ENCODE results near the gene NUMBL.

NUMBL gene

DNA sequence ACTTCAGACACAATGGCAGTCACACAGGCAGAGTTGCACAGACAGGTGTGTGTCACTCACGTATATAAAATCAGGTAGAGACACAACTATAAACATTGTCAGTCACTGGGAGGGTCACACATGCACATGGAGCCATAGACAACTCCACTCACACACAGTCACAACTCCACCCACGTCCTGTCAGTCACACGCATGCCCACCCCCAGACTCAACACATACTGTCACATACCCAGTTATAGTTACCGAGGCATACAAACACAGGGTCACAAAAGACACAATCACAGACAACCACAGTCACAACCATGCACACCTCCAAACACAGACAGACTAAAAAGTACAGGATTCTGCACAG lies 1.5 kb downstream of the NUMBL start:
- no peak for DNase-seq

GRCh38 chr19:40688309-40688708 lies 2.1 kb downstream of the NUMBL start:
- no peak for DNase-seq

DNA sequence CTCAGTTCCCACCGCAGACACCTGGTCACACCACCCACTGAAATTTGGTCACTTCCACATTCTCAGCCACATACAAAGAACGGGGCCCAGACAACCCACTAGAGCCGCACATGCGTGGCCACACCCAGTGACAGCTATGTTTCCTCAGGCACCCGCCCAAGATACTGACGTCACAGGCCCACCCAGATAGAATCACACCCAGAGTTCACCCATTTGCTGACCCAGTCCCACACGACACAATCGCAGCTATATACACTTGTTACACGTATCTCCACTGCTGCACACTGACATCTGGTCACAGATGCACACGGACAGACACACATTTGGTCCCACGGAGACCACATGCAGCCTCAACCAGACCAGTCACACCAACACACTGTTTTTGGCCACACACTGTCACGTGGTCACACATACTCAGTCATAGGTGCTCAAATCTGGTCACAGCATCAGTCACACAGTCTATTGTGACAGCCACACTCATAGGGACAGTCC lies 2.9 kb downstream of the NUMBL start:
- no peak for DNase-seq

DNA sequence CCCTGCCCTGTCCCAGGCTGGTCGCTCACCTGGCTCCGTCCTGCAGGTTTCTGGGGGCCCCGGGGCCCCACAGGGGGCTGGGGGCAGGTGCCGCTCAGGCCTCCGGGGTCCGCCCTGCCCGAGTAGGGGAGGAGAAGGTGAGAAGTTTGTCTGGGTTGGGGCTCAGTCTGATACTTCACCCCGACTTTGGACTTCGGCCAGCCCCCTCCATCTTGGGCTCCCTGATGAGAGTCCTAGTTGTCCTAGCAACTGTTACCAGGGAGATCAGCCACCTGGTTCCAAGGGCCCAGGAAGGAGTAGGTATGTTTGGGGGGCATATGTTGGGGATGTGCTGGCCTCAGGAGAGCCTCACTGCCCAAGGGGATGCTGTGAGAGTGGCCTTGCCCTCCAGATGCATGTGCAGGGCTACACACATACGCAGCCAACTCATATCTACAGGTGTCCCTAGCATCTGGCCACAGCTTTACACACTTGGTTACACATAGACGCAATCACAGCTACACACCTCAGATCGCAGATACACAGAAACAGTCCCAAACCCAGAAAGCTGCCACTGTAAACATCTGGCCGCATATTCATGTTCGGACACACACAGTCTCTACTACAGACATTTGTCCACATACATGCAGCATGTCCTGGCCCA lies 3.4 kb downstream of the NUMBL start:
- DNase-seq = no peak

DNA sequence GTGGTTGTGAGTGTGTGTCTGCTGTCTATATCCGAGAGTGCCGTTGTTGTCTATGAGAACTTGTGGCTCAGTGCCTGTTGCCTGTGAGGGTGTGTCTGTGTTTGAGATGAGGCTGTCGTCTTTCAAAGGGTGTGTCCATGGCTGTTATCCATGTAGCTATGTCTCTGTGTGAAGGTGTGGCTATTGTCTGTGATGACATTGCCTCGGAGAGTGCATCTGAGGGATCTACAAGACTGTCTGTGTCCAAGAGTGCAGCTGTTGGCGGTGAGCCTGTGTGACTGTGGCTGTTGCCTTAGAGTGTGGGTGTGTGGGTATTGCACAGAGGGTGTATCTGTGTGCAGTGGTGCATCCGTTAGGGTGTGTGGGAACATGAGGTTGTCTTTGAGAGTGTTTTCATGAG lies 4.9 kb downstream of the NUMBL start:
- DNase-seq = no peak

DNA sequence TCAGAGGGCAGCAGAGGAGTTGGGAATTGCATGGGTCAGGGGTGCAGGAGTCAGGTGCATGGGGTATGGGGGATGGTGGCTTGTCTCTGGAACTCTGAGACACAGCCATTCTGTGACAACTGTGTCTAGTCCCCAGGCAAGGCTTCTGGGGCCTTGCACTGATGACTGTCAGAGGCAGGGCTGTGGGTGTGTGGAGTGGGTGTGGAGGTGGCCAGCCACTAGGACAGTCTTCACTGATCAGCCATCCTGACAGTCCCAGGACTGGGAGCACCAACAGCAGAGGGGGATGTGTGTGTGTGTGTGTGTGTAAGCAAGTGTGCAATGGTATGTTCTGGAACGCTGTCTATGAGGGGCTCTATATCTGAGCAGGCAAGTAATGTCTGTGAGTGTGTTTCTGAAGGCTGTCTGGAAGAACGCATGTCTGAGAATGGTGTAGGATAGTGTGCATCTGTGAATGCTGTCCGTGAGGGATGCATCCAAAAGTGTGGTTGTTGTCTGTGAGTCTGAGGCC lies 5.4 kb downstream of the NUMBL start:
- no peak for DNase-seq

- no peak for DNase-seq
Observed at GRCh38 chr19:40684280-40684679, 6.2 kb downstream of the NUMBL start.

DNA sequence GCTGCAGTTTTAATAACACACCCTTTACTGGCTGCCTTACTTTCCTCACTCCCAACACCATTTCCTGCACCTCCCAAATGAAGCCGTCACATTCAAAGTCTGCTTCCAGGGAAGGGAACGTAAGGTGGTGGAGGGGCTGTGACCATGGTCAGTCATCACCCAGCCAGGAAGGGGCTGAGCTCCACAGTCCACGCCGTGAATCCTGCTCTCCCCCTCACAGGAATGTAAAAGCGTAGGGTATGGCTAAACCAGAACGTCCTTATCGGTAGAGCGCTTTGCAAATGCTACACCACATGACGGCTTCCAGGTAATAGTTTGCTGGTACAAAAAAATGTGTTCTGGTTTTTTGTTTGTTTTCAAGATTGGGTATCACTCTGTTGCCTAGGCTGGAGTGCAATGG lies 7.0 kb downstream of the NUMBL start:
- no peak for DNase-seq

GRCh38 chr19:40682431-40682964 lies 8.0 kb downstream of the NUMBL start:
- no peak for DNase-seq

DNA sequence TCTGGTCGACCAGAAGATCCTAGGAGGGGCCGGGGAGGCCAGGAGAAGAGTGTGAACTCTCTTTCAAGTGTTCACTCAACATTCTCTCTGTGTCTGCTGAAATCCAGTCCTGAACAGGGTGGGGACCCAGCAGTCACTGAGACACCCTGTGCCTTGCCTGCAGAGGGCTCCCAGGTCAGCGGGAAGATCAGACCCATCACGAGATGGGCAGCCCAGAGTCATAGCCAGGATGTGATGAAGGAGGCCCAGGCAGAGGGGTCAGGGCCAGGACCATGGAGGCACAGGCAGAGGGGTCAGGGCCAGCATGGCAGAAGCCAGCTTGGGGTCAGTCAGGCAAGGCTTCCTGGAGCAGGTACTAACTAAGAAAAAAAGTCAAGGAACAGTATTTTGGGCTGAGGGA lies 9.4 kb downstream of the NUMBL start:
- no peak for DNase-seq

GRCh38 chr19:40677156-40677555 lies 13.3 kb downstream of the NUMBL start:
- no peak for DNase-seq

DNA sequence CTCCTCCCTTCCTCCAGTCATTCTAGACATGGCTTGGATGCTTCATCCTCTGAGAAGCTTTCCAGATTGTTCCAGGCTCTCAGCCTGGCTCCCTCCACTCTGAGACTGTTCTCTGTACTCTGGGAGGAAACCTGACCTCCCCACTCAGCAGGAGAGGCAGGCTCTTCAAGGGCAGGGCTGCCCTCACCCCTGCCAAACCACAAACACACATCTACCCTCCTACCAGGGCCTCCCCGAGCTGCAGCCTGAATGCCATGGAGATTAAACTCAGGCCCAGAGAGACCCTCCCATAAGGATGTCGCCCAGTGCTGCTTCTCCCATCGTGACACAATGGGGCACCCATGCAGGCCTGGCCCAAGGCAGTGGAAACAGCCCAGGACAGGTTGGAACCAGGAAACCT lies 16.2 kb downstream of the NUMBL start:
- DNase-seq = no peak

- no peak for DNase-seq
Observed at GRCh38 chr19:40673397-40673796, 17.1 kb downstream of the NUMBL start.

DNA sequence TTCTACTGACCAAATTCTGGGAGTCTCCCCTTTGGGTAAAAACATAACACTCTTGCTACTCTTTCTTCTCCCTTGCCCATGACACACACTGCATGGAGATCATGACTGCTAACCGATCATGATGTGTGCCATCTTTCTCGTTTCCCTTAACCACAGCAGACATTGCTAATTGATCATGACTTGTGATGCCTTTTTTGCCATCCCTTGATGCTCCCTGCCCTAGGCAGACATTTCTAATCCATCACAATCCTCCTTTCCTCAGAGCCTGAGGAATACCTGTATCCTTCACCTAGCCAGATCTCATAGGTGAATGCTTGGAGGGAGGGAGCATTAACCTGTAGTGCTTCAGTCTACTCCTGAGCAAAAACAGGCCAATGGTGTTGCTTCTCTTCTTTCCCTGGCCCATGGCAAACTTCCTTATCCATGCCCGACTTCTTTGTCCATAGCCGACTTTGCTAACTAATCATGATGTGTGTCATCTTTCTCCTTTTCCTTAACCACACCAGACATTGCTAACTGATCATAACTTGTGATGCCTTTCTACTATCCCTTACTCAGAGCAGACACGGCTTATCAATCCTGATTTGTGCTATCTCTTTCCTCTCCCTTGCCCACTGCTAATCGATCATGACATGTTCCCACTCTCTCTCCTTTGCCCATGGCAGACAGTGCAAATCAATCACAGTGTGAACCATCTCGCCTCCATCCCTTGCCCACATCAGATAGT lies 17.7 kb downstream of the NUMBL start:
- DNase-seq = no peak

DNA sequence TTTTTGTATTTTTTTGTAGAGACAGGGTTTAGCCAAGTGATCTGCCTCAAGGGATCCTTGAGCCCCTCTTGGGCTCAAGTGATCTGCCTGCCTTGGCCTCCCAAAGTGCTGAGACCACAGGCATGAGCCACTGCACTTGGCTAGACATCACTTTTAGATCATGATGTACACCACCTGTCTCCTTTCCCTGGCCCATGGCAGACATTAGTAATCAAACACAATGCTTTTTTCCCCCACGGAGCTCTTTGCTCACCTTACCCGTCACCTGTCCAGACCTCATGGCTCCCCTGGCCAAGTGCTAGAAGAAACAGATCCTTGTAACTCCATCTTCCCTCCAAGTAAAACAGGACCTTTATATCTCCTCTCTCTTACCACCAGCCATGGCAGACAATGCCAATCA lies 18.4 kb downstream of the NUMBL start:
- no peak for DNase-seq

DNA sequence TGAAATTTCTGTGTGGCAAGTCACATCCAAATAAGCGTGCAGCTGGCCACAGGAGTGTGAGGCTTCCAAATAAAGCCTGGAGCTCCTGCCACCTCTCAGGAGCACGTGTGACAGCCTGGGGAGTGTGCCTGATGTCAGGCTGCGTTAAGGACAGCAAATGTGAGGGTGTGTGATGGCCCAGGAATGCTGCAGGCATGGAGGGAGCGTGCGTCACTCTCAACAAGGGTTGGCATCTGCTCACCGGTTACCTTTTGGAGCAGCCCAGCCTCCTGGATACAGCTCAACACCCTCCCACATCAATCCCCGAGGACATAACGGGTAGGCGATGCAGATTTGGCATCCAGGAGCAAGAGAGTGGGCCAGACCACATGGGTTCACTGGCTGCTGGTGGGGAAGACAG lies 19.0 kb downstream of the NUMBL start:
- no peak for DNase-seq

DNA sequence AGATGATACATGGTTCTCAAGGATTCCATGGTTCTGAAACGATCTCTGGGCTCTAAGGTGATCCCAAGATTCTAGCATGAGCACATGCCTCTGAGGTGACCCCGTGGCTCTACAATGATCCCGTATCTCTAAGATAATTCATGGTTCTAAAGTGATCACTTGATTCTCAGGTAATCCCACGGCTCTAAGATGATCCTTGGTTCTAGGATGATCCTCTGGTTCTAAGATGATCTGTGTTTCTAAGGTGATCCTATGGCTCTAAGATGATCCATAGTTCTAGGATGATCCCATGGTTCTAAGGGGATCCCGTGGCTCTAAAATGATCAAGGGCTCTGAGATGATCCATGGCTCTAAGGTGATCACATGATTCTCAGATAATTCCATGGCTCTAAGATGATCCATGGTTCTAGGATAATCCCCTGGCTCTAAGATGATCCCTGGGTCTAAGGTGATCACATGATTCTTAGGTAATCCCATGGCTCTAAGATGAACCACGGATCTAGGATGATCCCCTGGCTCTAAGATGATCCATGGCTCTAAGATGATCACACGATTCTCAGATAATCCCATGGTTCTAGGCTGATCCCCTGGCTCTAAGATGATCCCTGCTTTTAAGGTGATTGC lies 21.3 kb downstream of the NUMBL start:
- no peak for DNase-seq

GRCh38 chr19:40667602-40668001 lies 22.8 kb downstream of the NUMBL start:
- DNase-seq = no peak

DNA sequence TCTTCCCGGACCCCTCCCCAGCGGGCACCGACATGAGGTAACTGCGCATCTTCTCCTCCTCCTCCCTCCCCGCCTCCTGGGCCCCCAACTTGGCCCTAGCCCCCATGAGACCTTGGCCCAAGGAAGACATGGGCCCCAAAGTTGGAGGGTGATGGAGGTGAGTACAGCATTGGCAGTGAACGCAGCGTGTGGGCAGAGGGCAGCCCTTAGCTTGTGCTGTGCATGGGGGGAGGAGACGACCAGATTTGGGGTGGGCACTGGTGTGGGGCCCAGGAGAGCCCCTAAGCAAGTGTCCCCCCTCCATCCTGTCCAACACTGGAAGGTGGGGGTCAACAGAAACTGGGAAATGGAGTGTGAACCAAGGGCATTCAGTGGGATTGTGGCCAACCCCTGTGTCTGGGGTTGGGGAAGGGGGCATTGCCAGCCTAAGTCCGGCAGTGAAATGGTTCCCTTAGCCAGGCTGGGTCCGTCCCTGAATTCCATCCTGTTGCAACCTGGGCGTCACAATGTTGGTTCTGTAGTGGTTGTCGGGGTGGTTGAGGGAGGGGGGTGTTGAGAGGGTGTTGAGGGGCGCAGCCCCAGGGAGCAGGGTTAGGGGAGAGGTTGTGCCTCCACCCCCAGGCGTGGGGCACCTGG lies 23.5 kb downstream of the NUMBL start:
- DNase-seq = no peak

DNA sequence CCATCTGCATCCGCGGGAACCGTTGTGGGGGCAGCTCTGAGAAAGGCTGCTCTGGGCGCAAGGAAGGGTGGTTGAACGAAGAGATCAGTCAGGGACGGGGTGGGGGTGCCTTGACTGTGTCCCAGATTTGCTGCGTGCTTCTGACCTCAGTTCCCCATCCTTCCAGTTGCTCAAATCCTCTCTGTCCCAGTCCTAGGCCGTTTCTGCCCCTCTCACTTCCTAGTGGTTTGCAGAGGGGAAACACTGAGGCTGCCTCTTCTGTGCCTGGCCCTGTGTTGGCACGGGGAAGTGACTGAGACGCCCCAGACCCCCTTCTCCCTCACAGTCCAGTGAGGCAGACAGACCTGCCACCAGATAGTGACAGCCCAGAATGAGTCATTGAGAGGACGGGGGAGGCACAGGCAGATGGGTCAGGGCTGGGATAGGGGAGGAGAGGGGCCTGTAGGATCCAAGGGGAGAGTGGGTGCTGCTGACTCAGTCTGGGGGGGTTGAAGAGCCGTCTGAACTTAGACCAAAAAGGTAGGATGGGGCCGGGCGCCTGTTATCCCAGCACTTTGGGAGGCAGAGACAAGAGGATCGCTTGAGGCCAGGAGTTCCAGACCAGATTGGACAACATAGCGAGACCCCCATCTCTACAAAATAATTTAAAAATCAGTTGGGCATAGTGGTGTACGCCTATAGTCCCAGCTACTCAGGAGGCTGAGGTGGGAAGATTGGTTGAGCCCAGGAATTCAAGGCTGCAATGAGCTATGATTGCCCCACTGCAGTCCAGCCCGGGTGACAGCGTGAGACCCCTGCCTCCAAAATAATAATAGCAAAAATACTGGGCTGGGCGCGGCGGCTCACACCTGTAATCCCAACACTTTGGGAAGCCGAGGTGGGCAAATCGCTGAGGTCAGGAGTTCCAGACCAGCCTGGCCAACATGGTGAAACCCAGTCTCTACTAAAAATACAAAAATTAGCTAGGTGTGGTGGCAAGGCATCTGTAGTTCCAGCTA lies 26.5 kb downstream of the NUMBL start:
- DNase-seq = no peak

DNA sequence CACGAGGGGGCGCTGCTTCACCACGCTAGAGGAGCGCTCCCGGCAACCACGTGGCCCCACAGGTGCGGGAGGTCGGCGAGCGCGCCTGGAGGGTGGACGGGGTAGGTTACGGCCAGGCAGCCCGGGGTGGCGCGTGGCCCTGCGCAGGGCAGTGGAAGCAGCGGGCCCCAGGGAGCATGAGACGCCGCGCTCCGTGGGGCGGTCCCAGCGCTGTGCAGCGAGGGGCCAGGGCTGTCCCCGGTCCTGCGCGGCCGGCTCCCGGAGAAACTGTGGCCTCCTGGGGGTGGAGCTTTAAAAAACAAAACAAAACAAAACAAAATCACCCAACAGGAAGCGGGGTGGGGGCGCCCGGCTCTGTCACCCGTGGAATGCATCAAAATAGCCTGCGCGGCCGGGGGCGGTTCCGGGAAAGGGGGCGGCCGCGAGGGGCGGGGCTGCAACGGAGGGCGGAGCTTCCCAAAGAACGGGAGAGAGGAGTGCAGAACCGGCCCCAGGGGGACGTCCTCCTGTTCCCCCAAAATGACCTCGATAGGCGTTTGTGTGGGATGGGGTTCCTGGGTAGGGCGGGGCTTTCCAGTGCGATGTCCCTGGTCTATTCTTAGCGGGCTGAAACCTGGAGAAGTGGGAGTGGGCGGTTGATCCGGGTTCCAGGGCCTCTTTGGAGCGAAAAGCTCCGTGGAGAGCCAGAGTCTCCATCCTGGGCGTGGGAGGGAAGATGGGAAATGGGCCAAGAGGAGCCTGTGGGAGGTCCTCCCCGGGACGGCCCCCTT lies 27.3 kb downstream of the NUMBL start:
- peak; percentile 95 for DNase-seq

Data from activated CD4-positive, alpha-beta T cell treated with anti-CD3 and anti-CD28 coated beads, Interleukin-2, amount 50 U/mL, for 1 hour (primary cell).